CD4-positive, alpha-beta T cell treated with Interleukin-4 for 1 hour (primary cell): ENCODE results near the gene NEIL1.

Source experiments
- DNase-seq, 2 donors: peaks; one replicate each; pipeline ENCODE4 v3.0.0-alpha.2; 2020 to 2022

The NEIL1 gene

GRCh38 chr15:75389791-75390382, 43.0 kb downstream of the NEIL1 start:
- DNase-seq: no peak

- DNase-seq: no peak
These were observed 50.7 kb downstream of the NEIL1 start for GRCh38 chr15:75397494-75397893.

- no peak for DNase-seq
These were observed 57.1 kb downstream of the NEIL1 start for GRCh38 chr15:75403892-75404291.
